Stimulated activated naive CD8-positive, alpha-beta T cell treated with anti-CD3 and anti-CD28 coated beads, Interleukin-15, Interleukin-2, amounts not matched to agents 100 U/mL and 50 U/mL, for 24 hours (primary cell): ENCODE data around the gene MTCL1.

Source experiments
- ATAC-seq: fragments of 150-1000 bp; cut with Tn5 transposase; one replicate; pipeline ENCODE4 v1.10.0; 2021
- DNase-seq: peaks from one replicate; pipeline ENCODE4 v3.0.0; 2021

The MTCL1 gene

GRCh38 chr18:8713691-8714090 lies 8.3 kb downstream of the MTCL1 start:
- DNase-seq, result no peak
- ATAC-seq, result no peak

- no peak for ATAC-seq
These were observed 10.2 kb downstream of the MTCL1 start for GRCh38 chr18:8715599-8715998.

GRCh38 chr18:8717011-8717770 lies 11.8 kb downstream of the MTCL1 start:
- DNase-seq (no peak), ATAC-seq (no peak)

More at GRCh38 chr18:8715599-8715998, 10.2 kb downstream of the MTCL1 start:
- DNase-seq, result no peak

GRCh38 chr18:8718401-8718913 lies 13.1 kb downstream of the MTCL1 start:
- ATAC-seq (no peak), DNase-seq (no peak)

- ATAC-seq (no peak), DNase-seq (no peak)
These were observed 13.8 kb downstream of the MTCL1 start for GRCh38 chr18:8719192-8719591.

GRCh38 chr18:8720141-8720540 lies 14.8 kb downstream of the MTCL1 start:
- ATAC-seq, result no peak

GRCh38 chr18:8721094-8721669 lies 15.8 kb downstream of the MTCL1 start:
- DNase-seq, result no peak
- no peak for ATAC-seq

More at GRCh38 chr18:8720141-8720540, 14.8 kb downstream of the MTCL1 start:
- no peak for DNase-seq

GRCh38 chr18:8721716-8722115 lies 16.4 kb downstream of the MTCL1 start:
- ATAC-seq (no peak), DNase-seq (no peak)

GRCh38 chr18:8722946-8723820 lies 17.8 kb downstream of the MTCL1 start:
- DNase-seq (no peak), ATAC-seq (no peak)

- no peak for ATAC-seq
- no peak for DNase-seq
These were observed 19.1 kb downstream of the MTCL1 start for GRCh38 chr18:8724452-8724851.

- DNase-seq, result no peak
- ATAC-seq, result no peak
These were observed 20.9 kb downstream of the MTCL1 start for GRCh38 chr18:8726281-8726680.

- ATAC-seq, result no peak
- no peak for DNase-seq
These were observed 21.8 kb downstream of the MTCL1 start for GRCh38 chr18:8726963-8727705.

GRCh38 chr18:8730080-8730827 lies 24.9 kb downstream of the MTCL1 start:
- no peak for ATAC-seq
- DNase-seq, result no peak

- DNase-seq, result no peak
- no peak for ATAC-seq
These were observed 27.3 kb downstream of the MTCL1 start for GRCh38 chr18:8732442-8733360.

- DNase-seq, result no peak
- no peak for ATAC-seq
These were observed 29.1 kb downstream of the MTCL1 start for GRCh38 chr18:8734496-8734895.

- ATAC-seq, result no peak
- DNase-seq, result no peak
These were observed 29.9 kb downstream of the MTCL1 start for GRCh38 chr18:8735274-8735673.

- ATAC-seq (no peak), DNase-seq (no peak)
These were observed 35.8 kb downstream of the MTCL1 start for GRCh38 chr18:8741117-8741516.

GRCh38 chr18:8741532-8741931 lies 36.2 kb downstream of the MTCL1 start:
- DNase-seq, result no peak
- ATAC-seq, result no peak

- ATAC-seq, result no peak
- DNase-seq, result no peak
These were observed 37.3 kb downstream of the MTCL1 start for GRCh38 chr18:8742387-8743361.
